Measurements from ENCODE around the gene GNA12.

GRCh38 chr7:2699289-2699620 lies 144.9 kb downstream of the GNA12 start:
- no peak for TF ChIP-seq EZH2 (IDR thresholded peaks at IDR 0.05)
- no peak for TF ChIP-seq CTCF (IDR thresholded peaks at IDR 0.05)
- TF ChIP-seq EZH2phosphoT487 (IDR thresholded peaks at IDR 0.05), result no peak

Data from neural progenitor cell (in vitro differentiated cells).